ENCODE results near the gene CDK15.

The CDK15 gene

DNA sequence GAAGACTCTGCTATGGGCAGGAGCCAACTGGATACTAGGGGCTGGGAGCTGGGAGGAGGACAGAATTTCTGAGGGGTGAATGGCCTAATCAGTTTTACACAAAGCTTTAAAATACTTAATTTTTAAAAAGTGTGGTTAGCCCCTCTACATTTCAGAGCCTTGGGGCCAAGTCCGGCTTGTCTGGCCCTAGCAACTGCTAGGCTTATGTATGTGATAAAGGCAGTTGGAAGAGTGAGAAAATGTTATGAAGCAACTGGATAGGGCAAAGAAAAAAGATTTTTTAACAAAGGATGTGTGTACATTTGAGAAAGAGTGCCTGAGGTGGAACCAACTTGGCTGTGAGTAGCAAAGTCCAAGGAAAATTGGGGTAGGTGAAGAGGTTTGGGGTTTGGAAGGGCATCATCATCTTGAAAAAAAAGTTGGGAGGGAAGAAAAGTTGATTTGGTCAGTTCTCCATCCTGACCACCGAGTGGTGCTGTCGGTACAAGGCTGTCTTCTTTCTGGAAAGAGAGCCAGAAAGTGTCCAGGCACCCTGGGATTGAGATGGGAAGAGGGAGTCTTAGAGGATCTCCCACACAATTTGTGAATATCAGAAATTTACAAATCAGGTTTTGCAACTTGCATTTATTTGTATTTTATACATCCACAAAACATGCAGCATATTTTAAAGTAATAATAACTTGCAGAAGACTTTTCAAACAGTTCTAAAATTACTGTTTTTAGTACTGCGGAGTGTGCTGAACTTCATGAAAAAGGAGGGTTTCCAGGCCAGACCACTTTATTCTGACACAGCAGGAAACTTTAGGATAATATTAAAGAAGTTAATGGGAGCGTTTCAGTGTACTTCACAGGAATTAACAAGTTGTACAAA, 10.5 kb upstream of the CDK15 start:
- Histone ChIP-seq H4K20me1 (ENCODE audit: insufficient read depth, low read length) (no peaks in the 10 kb centered on the region), H3K27ac (ENCODE audit: low read length) (no peak overlapping the region), H2AFZ (ENCODE audit: low read length) (no peak overlapping the region), H3K4me1 (ENCODE audit: low read length) (peaks cover 12% of the 10 kb centered on the region), H3K4me2 (ENCODE audit: low read depth, low read length) (peak overlapping the region; percentile 31; the same call in 1 of the 2 replicates), H3K9ac (ENCODE audit: low read length) (no peak overlapping the region), H3F3A (ENCODE audit: insufficient read depth, low read length) (peaks cover 6% of the 10 kb centered on the region; the same call in 1 of the 2 replicates), H3K27me3 (replicated peaks; ENCODE audit: insufficient read depth, low read length) (no peaks in the 10 kb centered on the region), H3K36me3 (replicated peaks; ENCODE audit: insufficient read depth, low read length) (no peaks in the 10 kb centered on the region), H3K9me3 (replicated peaks; ENCODE audit: insufficient read depth, low read length) (no peaks in the 10 kb centered on the region), H3K9me2 (replicated peaks; ENCODE audit: insufficient read depth, low read length) (no peaks in the 10 kb centered on the region), H3K79me2 (ENCODE audit: low read length) (no peaks in the 10 kb centered on the region), H3K4me3 (ENCODE audit: low read length) (no peak overlapping the region)
- TF ChIP-seq, protein P1, sequence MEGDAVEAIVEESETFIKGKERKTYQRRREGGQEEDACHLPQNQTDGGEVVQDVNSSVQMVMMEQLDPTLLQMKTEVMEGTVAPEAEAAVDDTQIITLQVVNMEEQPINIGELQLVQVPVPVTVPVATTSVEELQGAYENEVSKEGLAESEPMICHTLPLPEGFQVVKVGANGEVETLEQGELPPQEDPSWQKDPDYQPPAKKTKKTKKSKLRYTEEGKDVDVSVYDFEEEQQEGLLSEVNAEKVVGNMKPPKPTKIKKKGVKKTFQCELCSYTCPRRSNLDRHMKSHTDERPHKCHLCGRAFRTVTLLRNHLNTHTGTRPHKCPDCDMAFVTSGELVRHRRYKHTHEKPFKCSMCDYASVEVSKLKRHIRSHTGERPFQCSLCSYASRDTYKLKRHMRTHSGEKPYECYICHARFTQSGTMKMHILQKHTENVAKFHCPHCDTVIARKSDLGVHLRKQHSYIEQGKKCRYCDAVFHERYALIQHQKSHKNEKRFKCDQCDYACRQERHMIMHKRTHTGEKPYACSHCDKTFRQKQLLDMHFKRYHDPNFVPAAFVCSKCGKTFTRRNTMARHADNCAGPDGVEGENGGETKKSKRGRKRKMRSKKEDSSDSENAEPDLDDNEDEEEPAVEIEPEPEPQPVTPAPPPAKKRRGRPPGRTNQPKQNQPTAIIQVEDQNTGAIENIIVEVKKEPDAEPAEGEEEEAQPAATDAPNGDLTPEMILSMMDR (IDR thresholded peaks at IDR 0.05; ENCODE audit: low read length): peak; percentile 71
- no peak for TF ChIP-seq EZH2phosphoT487 (IDR thresholded peaks at IDR 0.05; ENCODE audit: low read length)
- peak; percentile 33 for DNase-seq

DNA sequence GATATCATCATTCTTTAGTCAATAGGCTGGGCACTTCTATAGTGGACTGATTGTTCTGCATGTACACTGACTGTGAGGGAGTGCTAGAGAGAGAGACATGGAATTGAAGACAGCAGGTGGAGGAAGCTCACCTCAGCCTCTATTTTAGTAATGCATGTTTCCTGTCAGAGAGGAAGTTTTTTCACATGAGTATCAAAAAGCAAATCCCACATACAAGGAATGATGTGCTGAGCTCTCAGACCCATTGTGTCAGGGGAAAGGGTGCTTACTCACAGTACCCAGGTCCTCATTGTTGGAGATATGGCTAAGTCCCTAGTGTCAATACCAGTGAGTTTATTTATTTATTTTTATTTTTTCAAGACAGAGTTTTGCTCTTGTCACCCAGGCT, 9.9 kb upstream of the CDK15 start:
- Histone ChIP-seq H3K4me1 (ENCODE audit: low read length) (peaks cover 12% of the 10 kb centered on the region), H3F3A (ENCODE audit: insufficient read depth, low read length) (peaks cover 6% of the 10 kb centered on the region; the same call in 1 of the 2 replicates), H3K9me3 (replicated peaks; ENCODE audit: insufficient read depth, low read length) (no peaks in the 10 kb centered on the region), H4K20me1 (ENCODE audit: insufficient read depth, low read length) (no peaks in the 10 kb centered on the region), H3K9me2 (replicated peaks; ENCODE audit: insufficient read depth, low read length) (no peaks in the 10 kb centered on the region), H3K79me2 (ENCODE audit: low read length) (no peaks in the 10 kb centered on the region), H3K27me3 (replicated peaks; ENCODE audit: insufficient read depth, low read length) (no peaks in the 10 kb centered on the region), H3K27ac (ENCODE audit: low read length) (no peak overlapping the region), H3K36me3 (replicated peaks; ENCODE audit: insufficient read depth, low read length) (no peaks in the 10 kb centered on the region), H2AFZ (ENCODE audit: low read length) (no peak overlapping the region), H3K4me2 (ENCODE audit: low read depth, low read length) (peak overlapping the region; percentile 31; the same call in 1 of the 2 replicates), H3K9ac (ENCODE audit: low read length) (no peak overlapping the region), H3K4me3 (ENCODE audit: low read length) (no peak overlapping the region)
- peak; percentile 8 for DNase-seq
- TF ChIP-seq EZH2phosphoT487 (IDR thresholded peaks at IDR 0.05; ENCODE audit: low read length): no peak
- TF ChIP-seq EZH2 (optimal IDR thresholded peaks at IDR 0.05; ENCODE audit: low read depth, low read length): no peak
- TF ChIP-seq, protein P1 (IDR thresholded peaks at IDR 0.05; ENCODE audit: low read length): no peak

DNA sequence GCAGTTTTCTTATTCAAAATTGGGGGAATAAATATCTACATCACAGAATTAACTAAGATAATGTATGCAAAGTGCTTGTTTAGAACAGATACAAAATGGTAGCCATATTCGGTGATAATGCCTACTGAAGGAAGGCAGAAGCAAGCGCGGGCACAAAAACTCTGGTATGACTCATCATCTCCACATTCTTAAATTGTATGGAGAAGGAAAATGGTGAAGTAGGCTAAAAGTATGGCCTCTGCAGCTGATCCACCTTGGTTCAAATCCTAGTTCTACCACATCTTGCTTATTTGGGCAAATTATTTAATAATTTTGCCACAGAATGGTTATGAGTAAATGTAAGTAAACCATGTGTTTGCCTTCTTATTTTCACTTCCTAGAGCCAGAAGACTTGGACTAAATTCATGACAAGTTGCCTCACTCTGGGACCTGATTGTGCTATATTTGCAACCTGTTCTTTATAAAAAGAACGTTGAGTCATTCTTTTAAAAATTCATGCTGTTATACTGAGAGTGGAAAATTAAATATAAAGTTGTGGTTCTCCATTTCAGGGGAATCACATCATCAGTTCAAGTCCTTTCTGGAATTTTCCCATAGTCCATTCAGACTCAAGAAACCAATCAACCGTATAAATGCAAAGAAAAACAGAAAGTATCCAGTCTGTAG, 9.0 kb upstream of the CDK15 start:
- Histone ChIP-seq H3K79me2 (ENCODE audit: low read length) (no peaks in the 10 kb centered on the region), H3F3A (ENCODE audit: insufficient read depth, low read length) (peaks cover 6% of the 10 kb centered on the region; the same call in 1 of the 2 replicates), H3K9me2 (replicated peaks; ENCODE audit: insufficient read depth, low read length) (no peaks in the 10 kb centered on the region), H3K36me3 (replicated peaks; ENCODE audit: insufficient read depth, low read length) (no peaks in the 10 kb centered on the region), H3K4me3 (ENCODE audit: low read length) (no peak overlapping the region), H3K4me2 (ENCODE audit: low read depth, low read length) (no peak overlapping the region), H2AFZ (ENCODE audit: low read length) (no peak overlapping the region), H4K20me1 (ENCODE audit: insufficient read depth, low read length) (no peaks in the 10 kb centered on the region), H3K9ac (ENCODE audit: low read length) (no peak overlapping the region), H3K4me1 (ENCODE audit: low read length) (peaks cover 12% of the 10 kb centered on the region), H3K27ac (ENCODE audit: low read length) (no peak overlapping the region), H3K27me3 (replicated peaks; ENCODE audit: insufficient read depth, low read length) (no peaks in the 10 kb centered on the region), H3K9me3 (replicated peaks; ENCODE audit: insufficient read depth, low read length) (no peaks in the 10 kb centered on the region)
- TF ChIP-seq EZH2 (optimal IDR thresholded peaks at IDR 0.05; ENCODE audit: low read depth, low read length): no peak
- TF ChIP-seq, protein P1 (IDR thresholded peaks at IDR 0.05; ENCODE audit: low read length): no peak
- no peak for TF ChIP-seq EZH2phosphoT487 (IDR thresholded peaks at IDR 0.05; ENCODE audit: low read length)
- DNase-seq: no peak

Data from MM.1S (cell line).